Esophagus (tissue), 2 donors: Measurements from ENCODE around the gene OR51B5. TPM values are rescaled to one million over a fixed set of nuclear protein-coding genes. Genes with fewer than 3 reads are reported as not detected.
"Not testable (repeated sequence)": the region's sequence is repeated elsewhere in the genome, so short reads cannot be mapped to it uniquely, and the experiment has no call there.

Source experiments
- H3K27ac ChIP-seq, 2 donors: one replicate each; pipeline ENCODE4 v1.5.1; 2013; ENCODE audit warnings: low read depth in 2 of 2, mild to moderate bottlenecking in 2 of 2, inconsistent platforms in 1 of 2, low read length in 1 of 2, moderate library complexity in 1 of 2
- H3K27me3 ChIP-seq, 2 donors: one replicate each; pipeline ENCODE4 v1.6.1; 2013; ENCODE audit warnings: low read length in 2 of 2, control low read depth in 1 of 2, mild to moderate bottlenecking in 1 of 2; ENCODE audit not compliant: insufficient read depth in 2 of 2, control insufficient read depth in 1 of 2
- H3K36me3 ChIP-seq, 2 donors: one replicate each; pipeline ENCODE4 v1.6.1; 2013; ENCODE audit warnings: low read length in 1 of 2; ENCODE audit not compliant: control insufficient read depth in 2 of 2, insufficient read depth in 2 of 2
- H3K4me1 ChIP-seq, 2 donors: one replicate each; pipeline ENCODE4 v1.6.1; 2013; ENCODE audit warnings: low read length in 1 of 2; ENCODE audit not compliant: control insufficient read depth in 2 of 2, insufficient read depth in 2 of 2
- H3K4me3 ChIP-seq, 2 donors: one replicate each; pipeline ENCODE4 v1.5.1; 2013; ENCODE audit warnings: low read length in 2 of 2, mild to moderate bottlenecking in 2 of 2, low read depth in 1 of 2, moderate library complexity in 1 of 2
- H3K9me3 ChIP-seq, 2 donors: one replicate each; pipeline ENCODE4 v1.6.1; 2013; ENCODE audit warnings: mild to moderate bottlenecking in 2 of 2, low read depth in 1 of 2, low read length in 1 of 2, moderate library complexity in 1 of 2; ENCODE audit not compliant: control insufficient read depth in 2 of 2, insufficient read depth in 1 of 2
- WGBS, 2 donors: extraction: QIAGEN DNeasy Blood & Tissue Kit; methylation state at CpG; one replicate each; pipeline ENCODE4 v1.1.7; 2013; 5-methylcytosine and 5-hydroxymethylcytosine counted together
- polyA plus RNA-seq, 2 donors: library from polyadenylated mRNA; stranded (reverse); fragments of 200-250 nt; gene quantifications; one replicate each; pipeline ENCODE4 v1.2.3, GENCODE V29; 2013
- donor health status: healthy with polysubstance abuse.
- donor health status: Bipolar disorder and iron deficiency.

Gene OR51B5
- polyA plus RNA-seq, 2 donors: not detected

- not testable (repeated sequence) for H3K4me1 ChIP-seq, H3K27ac ChIP-seq, H3K9me3 ChIP-seq, H3K36me3 ChIP-seq, H3K4me3 ChIP-seq, H3K27me3 ChIP-seq
- 64 to 80% methylated on average over 1 of the region's 1 CpG for WGBS, 2 donors
Measured at GRCh38 chr11:5337253-5337652, 6.1 kb downstream of the OR51B5 start.

- H3K27ac ChIP-seq: no peak overlapping the region
Measured at GRCh38 chr11:5336331-5336730, 7.0 kb downstream of the OR51B5 start.

GRCh38 chr11:5335170-5335569 lies 8.2 kb downstream of the OR51B5 start:
- no peaks in the 10 kb centered on the region for H3K4me1 ChIP-seq
- no peak overlapping the region for H3K4me3 ChIP-seq
- H3K27ac ChIP-seq: no peak overlapping the region
- H3K36me3 ChIP-seq: no peaks in the 10 kb centered on the region
- no peaks in the 10 kb centered on the region for H3K27me3 ChIP-seq
- 36 to 55% methylated on average over 1 of the region's 1 CpG for WGBS, 2 donors
- H3K9me3 ChIP-seq: no peaks in the 10 kb centered on the region

More at GRCh38 chr11:5336331-5336730, 7.0 kb downstream of the OR51B5 start:
- Histone ChIP-seq H3K4me1 (no peaks in the 10 kb centered on the region), H3K4me3 (no peak overlapping the region), H3K9me3 (no peaks in the 10 kb centered on the region), H3K27me3 (no peaks in the 10 kb centered on the region), H3K36me3 (no peaks in the 10 kb centered on the region)

- whole genome bisulfite sequencing, 2 donors: 59 to 70% methylated on average over 3 of the region's 3 CpGs
Measured at GRCh38 chr11:5324197-5324596, 19.1 kb downstream of the OR51B5 start, which contains the start of gene OR51B2. OR51B2 (minus strand) TSS chr11:5324297; CDS start chr11:5324297, 0 bp downstream.

GRCh38 chr11:5317292-5317691 lies 26.0 kb downstream of the OR51B5 start:
- no peaks in the 10 kb centered on the region for H3K36me3 ChIP-seq
- no peaks in the 10 kb centered on the region for H3K9me3 ChIP-seq
- H3K4me1 ChIP-seq: no peaks in the 10 kb centered on the region
- no peak overlapping the region for H3K27ac ChIP-seq
- WGBS, 2 donors: 51 to 60% methylated on average over 5 of the region's 5 CpGs
- H3K27me3 ChIP-seq: no peaks in the 10 kb centered on the region
- H3K4me3 ChIP-seq: no peak overlapping the region

More at GRCh38 chr11:5324197-5324596, 19.1 kb downstream of the OR51B5 start, which contains the start of gene OR51B2:
- Histone ChIP-seq H3K9me3 (peaks cover 0 to 3% of the 10 kb centered on the region in 2 donors), H3K27ac (no peak within 1 kb of the TSS), H3K4me3 (no peak within 1 kb of the TSS), H3K36me3 (no peaks in the 10 kb centered on the region), H3K4me1 (no peaks in the 10 kb centered on the region), H3K27me3 (no peaks in the 10 kb centered on the region)

GRCh38 chr11:5313326-5314023 lies 29.8 kb downstream of the OR51B5 start:
- not testable (repeated sequence) for H3K27ac ChIP-seq, H3K9me3 ChIP-seq, H3K36me3 ChIP-seq, H3K4me3 ChIP-seq, H3K4me1 ChIP-seq, H3K27me3 ChIP-seq
- WGBS, 2 donors: 74 to 77% methylated on average over 3 of the region's 3 CpGs

GRCh38 chr11:5310423-5310822 lies 32.9 kb downstream of the OR51B5 start:
- H3K4me3 ChIP-seq: no peak overlapping the region

GRCh38 chr11:5307256-5308019 lies 35.9 kb downstream of the OR51B5 start:
- no peaks in the 10 kb centered on the region for H3K9me3 ChIP-seq
- H3K27me3 ChIP-seq: no peaks in the 10 kb centered on the region
- H3K4me3 ChIP-seq: no peak overlapping the region
- H3K4me1 ChIP-seq: no peaks in the 10 kb centered on the region
- H3K27ac ChIP-seq: no peak overlapping the region
- 48 to 62% methylated on average over 2 of the region's 2 CpGs for WGBS, 2 donors
- H3K36me3 ChIP-seq: no peaks in the 10 kb centered on the region

More at GRCh38 chr11:5310423-5310822, 32.9 kb downstream of the OR51B5 start:
- Histone ChIP-seq H3K36me3 (no peaks in the 10 kb centered on the region), H3K4me1 (no peaks in the 10 kb centered on the region), H3K9me3 (no peaks in the 10 kb centered on the region), H3K27ac (no peak overlapping the region), H3K27me3 (no peaks in the 10 kb centered on the region)
- 93 to 96% methylated on average over 1 of the region's 1 CpG for WGBS, 2 donors

GRCh38 chr11:5304046-5304445 lies 39.3 kb downstream of the OR51B5 start:
- Histone ChIP-seq H3K36me3 (no peaks in the 10 kb centered on the region), H3K4me1 (no peaks in the 10 kb centered on the region), H3K9me3 (no peaks in the 10 kb centered on the region), H3K27me3 (no peaks in the 10 kb centered on the region), H3K27ac (no peak overlapping the region), H3K4me3 (no peak overlapping the region)
- WGBS, 2 donors: 79 to 89% methylated on average over 1 of the region's 1 CpG
